ENCODE measurements around the gene DNASE1L1. TPM values are rescaled to one million over a fixed set of nuclear protein-coding genes. Genes with fewer than 3 reads are reported as not detected.
A peak's percentile ranks its signal among the peaks of the same experiment; 100 is the strongest.

DNASE1L1 gene
- total RNA-seq, 1 experiment from 2014 or later, result 17.6 TPM

GRCh38 chrX:154419688-154420401, 10.8 kb upstream of the DNASE1L1 start:
- Histone ChIP-seq H4K20me1 (ENCODE audit: insufficient read depth, low read depth, low read length) (no peaks in the 10 kb centered on the region), H3K9me3 (ENCODE audit: low read length) (no peaks in the 10 kb centered on the region), H3K9ac (ENCODE audit: low read length) (no peak overlapping the region), H3K79me2 (ENCODE audit: low read length) (no peaks in the 10 kb centered on the region), H3K4me1 (ENCODE audit: low read length) (no peaks in the 10 kb centered on the region), H3K9me2 (replicated peaks; ENCODE audit: insufficient read depth, low read length) (no peaks in the 10 kb centered on the region), H3K4me3 (ENCODE audit: low read length) (no peak overlapping the region), H3K36me3 (ENCODE audit: insufficient read depth, low read length) (no peaks in the 10 kb centered on the region), H3K27me3 (ENCODE audit: low read length) (no peaks in the 10 kb centered on the region), H2AFZ (ENCODE audit: low read length) (no peak overlapping the region), H3K27ac (ENCODE audit: low read length) (no peak overlapping the region), H3K4me2 (ENCODE audit: low read depth, low read length, poor library complexity, severe bottlenecking) (no peak overlapping the region)
- no peak for DNase-seq

DNA sequence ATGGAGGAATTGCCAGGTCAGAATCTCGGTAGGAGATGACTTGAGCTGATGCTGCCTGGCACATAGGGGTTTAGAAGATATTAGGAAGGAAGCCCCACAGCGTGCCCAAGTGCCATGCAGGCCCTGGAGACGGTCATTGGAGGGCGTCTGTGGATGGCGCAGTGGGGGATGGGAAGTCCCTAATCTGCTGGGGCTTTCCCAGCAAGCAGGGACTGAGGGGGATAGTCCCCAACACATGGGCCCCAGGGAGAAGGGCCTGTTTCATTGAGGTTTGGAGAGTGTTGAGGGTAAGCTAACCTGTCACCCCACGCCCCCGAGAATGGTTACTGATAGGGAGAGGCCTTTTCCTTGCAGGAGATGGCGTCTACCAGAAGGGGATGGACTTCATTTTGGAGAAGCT, 10.1 kb upstream of the DNASE1L1 start:
- no peak overlapping the region for H3K9ac ChIP-seq (ENCODE audit: low read length)
- H3K4me3 ChIP-seq (ENCODE audit: low read length), result no peak overlapping the region
- no peaks in the 10 kb centered on the region for H3K36me3 ChIP-seq (ENCODE audit: insufficient read depth, low read length)
- H3K9me2 ChIP-seq (replicated peaks; ENCODE audit: insufficient read depth, low read length), result no peaks in the 10 kb centered on the region
- no peak overlapping the region for H3K27ac ChIP-seq (ENCODE audit: low read length)
- H3K9me3 ChIP-seq (ENCODE audit: low read length), result no peaks in the 10 kb centered on the region
- no peaks in the 10 kb centered on the region for H4K20me1 ChIP-seq (ENCODE audit: insufficient read depth, low read depth, low read length)
- no peaks in the 10 kb centered on the region for H3K79me2 ChIP-seq (ENCODE audit: low read length)
- no peaks in the 10 kb centered on the region for H3K4me1 ChIP-seq (ENCODE audit: low read length)
- DNase-seq, result no peak
- H2AFZ ChIP-seq (ENCODE audit: low read length), result no peak overlapping the region
- no peak overlapping the region for H3K4me2 ChIP-seq (ENCODE audit: low read depth, low read length, poor library complexity, severe bottlenecking)
- H3K27me3 ChIP-seq (ENCODE audit: low read length), result no peaks in the 10 kb centered on the region

DNA sequence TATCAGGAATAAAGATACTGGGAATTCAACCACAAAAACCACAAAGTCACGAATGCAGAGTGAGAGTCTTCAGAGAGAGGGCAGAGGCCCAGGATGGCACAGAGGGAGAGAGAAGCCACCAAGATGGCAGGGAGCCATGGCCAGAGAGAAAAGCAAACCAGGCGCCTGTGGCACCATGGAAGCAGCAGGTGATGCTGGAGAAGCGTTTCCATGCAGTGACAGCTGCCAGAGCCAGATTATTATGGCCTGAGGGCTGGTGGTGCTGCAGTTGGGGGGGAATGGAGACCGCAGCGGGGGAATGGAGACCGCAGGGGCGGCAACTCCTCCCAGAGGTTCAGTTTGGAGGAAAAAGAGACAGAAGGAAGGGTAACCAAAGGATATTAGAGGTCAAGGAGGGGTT, 8.1 kb upstream of the DNASE1L1 start:
- no peak for DNase-seq
- no peaks in the 10 kb centered on the region for H4K20me1 ChIP-seq (ENCODE audit: insufficient read depth, low read depth, low read length)
- no peak overlapping the region for H3K4me3 ChIP-seq (ENCODE audit: low read length)
- H3K9me2 ChIP-seq (replicated peaks; ENCODE audit: insufficient read depth, low read length), result no peaks in the 10 kb centered on the region
- H3K9me3 ChIP-seq (ENCODE audit: low read length), result no peaks in the 10 kb centered on the region
- H3K79me2 ChIP-seq (ENCODE audit: low read length), result peaks cover 3% of the 10 kb centered on the region
- H3K27me3 ChIP-seq (ENCODE audit: low read length), result no peaks in the 10 kb centered on the region
- no peaks in the 10 kb centered on the region for H3K36me3 ChIP-seq (ENCODE audit: insufficient read depth, low read length)
- H3K9ac ChIP-seq (ENCODE audit: low read length), result no peak overlapping the region
- no peak overlapping the region for H3K4me2 ChIP-seq (ENCODE audit: low read depth, low read length, poor library complexity, severe bottlenecking)
- H3K27ac ChIP-seq (ENCODE audit: low read length), result no peak overlapping the region
- H3K4me1 ChIP-seq (ENCODE audit: low read length), result peaks cover 10% of the 10 kb centered on the region
- H2AFZ ChIP-seq (ENCODE audit: low read length), result no peak overlapping the region

GRCh38 chrX:154413142-154413541, 4.1 kb upstream of the DNASE1L1 start:
- no peaks in the 10 kb centered on the region for H4K20me1 ChIP-seq (ENCODE audit: insufficient read depth, low read depth, low read length)
- no peaks in the 10 kb centered on the region for H3K36me3 ChIP-seq (ENCODE audit: insufficient read depth, low read length)
- H2AFZ ChIP-seq (ENCODE audit: low read length), result no peak overlapping the region
- no peak overlapping the region for H3K4me3 ChIP-seq (ENCODE audit: low read length)
- no peaks in the 10 kb centered on the region for H3K27me3 ChIP-seq (ENCODE audit: low read length)
- H3K4me1 ChIP-seq (ENCODE audit: low read length), result peaks cover 11% of the 10 kb centered on the region
- peak overlapping the region; percentile 89; the same call in 1 of the 2 replicates for H3K9ac ChIP-seq (ENCODE audit: low read length)
- DNase-seq, result no peak
- peaks cover 4% of the 10 kb centered on the region for H3K79me2 ChIP-seq (ENCODE audit: low read length)
- no peaks in the 10 kb centered on the region for H3K9me2 ChIP-seq (replicated peaks; ENCODE audit: insufficient read depth, low read length)
- peak overlapping the region; percentile 91 for H3K4me2 ChIP-seq (ENCODE audit: low read depth, low read length, poor library complexity, severe bottlenecking)
- H3K9me3 ChIP-seq (ENCODE audit: low read length), result no peaks in the 10 kb centered on the region
- no peak overlapping the region for H3K27ac ChIP-seq (ENCODE audit: low read length)

- H2AFZ ChIP-seq (ENCODE audit: low read length), result no peak overlapping the region
- peak overlapping the region; percentile 89 for H3K9ac ChIP-seq (ENCODE audit: low read length)
- H3K27me3 ChIP-seq (ENCODE audit: low read length), result no peaks in the 10 kb centered on the region
- H3K4me1 ChIP-seq (ENCODE audit: low read length), result peaks cover 11% of the 10 kb centered on the region
- H3K36me3 ChIP-seq (ENCODE audit: insufficient read depth, low read length), result no peaks in the 10 kb centered on the region
- no peaks in the 10 kb centered on the region for H3K9me2 ChIP-seq (replicated peaks; ENCODE audit: insufficient read depth, low read length)
- H3K79me2 ChIP-seq (ENCODE audit: low read length), result peaks cover 4% of the 10 kb centered on the region
- DNase-seq, result peak; percentile 51
- H3K9me3 ChIP-seq (ENCODE audit: low read length), result no peaks in the 10 kb centered on the region
- H3K4me2 ChIP-seq (ENCODE audit: low read depth, low read length, poor library complexity, severe bottlenecking), result peak overlapping the region; percentile 91
- H4K20me1 ChIP-seq (ENCODE audit: insufficient read depth, low read depth, low read length), result no peaks in the 10 kb centered on the region
- peak overlapping the region; percentile 79 for H3K27ac ChIP-seq (ENCODE audit: low read length)
- peak overlapping the region; percentile 84 for H3K4me3 ChIP-seq (ENCODE audit: low read length)
These were observed 3.4 kb upstream of the DNASE1L1 start for GRCh38 chrX:154412468-154412867.

- Histone ChIP-seq H3K9me2 (replicated peaks; ENCODE audit: insufficient read depth, low read length) (no peaks in the 10 kb centered on the region), H3K9me3 (ENCODE audit: low read length) (no peaks in the 10 kb centered on the region), H3K9ac (ENCODE audit: low read length) (peak overlapping the region; percentile 89), H3K36me3 (ENCODE audit: insufficient read depth, low read length) (no peaks in the 10 kb centered on the region), H2AFZ (ENCODE audit: low read length) (no peak overlapping the region), H4K20me1 (ENCODE audit: insufficient read depth, low read depth, low read length) (no peaks in the 10 kb centered on the region), H3K4me2 (ENCODE audit: low read depth, low read length, poor library complexity, severe bottlenecking) (peak overlapping the region; percentile 91), H3K79me2 (ENCODE audit: low read length) (peaks cover 4% of the 10 kb centered on the region), H3K4me3 (ENCODE audit: low read length) (peak overlapping the region; percentile 84), H3K4me1 (ENCODE audit: low read length) (peaks cover 11% of the 10 kb centered on the region), H3K27me3 (ENCODE audit: low read length) (no peaks in the 10 kb centered on the region), H3K27ac (ENCODE audit: low read length) (peak overlapping the region; percentile 79)
- peak; percentile 82 for DNase-seq
These were observed 2.9 kb upstream of the DNASE1L1 start for GRCh38 chrX:154411981-154412340.

DNA sequence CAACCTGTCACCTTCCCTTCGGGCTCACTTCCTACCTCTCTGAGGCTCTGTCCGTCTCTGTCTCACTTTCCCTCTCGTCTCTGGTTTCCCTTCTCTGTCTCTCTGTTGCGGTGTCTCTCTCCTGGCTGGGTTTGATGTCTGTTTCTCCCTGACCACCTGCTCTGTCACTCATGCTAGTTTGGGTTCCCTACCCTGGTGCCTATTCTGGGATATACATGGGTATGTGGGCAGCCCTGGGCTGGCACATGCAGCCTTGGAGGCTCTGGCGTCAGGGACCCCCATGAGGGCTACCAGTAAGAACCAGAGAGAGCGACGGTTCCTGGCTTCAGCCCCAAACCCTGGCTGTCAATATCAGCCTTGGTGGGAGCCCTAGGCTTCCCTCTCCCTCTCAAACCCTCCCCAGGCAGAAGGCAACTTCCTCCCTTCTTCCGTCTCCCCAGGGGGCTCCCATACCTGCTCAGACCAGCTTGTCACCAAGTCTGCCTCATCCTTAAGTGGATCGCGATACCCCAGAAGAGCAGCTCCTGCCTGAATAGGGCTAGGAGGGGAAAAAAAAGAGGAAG, 314 bp downstream of the DNASE1L1 start:
- no peak for DNase-seq
- Histone ChIP-seq H3K79me2 (ENCODE audit: low read length) (peaks cover 4% of the 10 kb centered on the region), H3K4me2 (ENCODE audit: low read depth, low read length, poor library complexity, severe bottlenecking) (no peak overlapping the region), H3K36me3 (ENCODE audit: insufficient read depth, low read length) (no peaks in the 10 kb centered on the region), H3K4me3 (ENCODE audit: low read length) (no peak overlapping the region), H3K4me1 (ENCODE audit: low read length) (peaks cover 11% of the 10 kb centered on the region), H3K27ac (ENCODE audit: low read length) (no peak overlapping the region), H3K9ac (ENCODE audit: low read length) (no peak overlapping the region), H4K20me1 (ENCODE audit: insufficient read depth, low read depth, low read length) (no peaks in the 10 kb centered on the region), H3K9me3 (ENCODE audit: low read length) (no peaks in the 10 kb centered on the region), H3K27me3 (ENCODE audit: low read length) (no peaks in the 10 kb centered on the region), H2AFZ (ENCODE audit: low read length) (no peak overlapping the region), H3K9me2 (replicated peaks; ENCODE audit: insufficient read depth, low read length) (no peaks in the 10 kb centered on the region)

DNA sequence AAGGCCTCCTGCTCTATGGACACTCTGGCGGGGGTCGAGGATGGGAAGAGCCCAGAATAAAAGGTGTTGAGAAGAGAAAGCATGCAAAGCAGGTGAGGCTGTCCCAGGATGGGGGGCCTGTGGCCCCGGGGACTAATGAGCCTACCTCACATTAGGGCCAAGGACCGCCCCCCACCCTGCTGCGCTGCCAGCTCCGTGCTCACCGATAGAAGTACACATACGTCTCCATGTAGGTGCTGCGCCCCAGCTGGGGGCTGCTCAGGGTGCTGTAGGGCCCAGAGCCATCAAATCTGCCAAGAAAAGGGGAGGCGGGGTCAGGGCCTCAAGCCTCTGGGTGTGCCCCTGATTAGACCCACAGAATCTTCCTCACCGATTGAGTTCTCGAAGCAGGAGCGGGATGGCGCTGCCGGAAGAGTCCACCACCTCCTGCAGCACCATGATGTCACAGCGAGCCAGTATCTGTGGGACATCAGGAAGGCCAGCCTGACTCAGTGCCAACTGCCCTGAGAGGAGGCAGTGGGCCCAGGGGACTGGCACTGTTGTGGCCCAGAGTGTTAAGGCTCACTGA, 4.3 kb downstream of the DNASE1L1 start:
- Histone ChIP-seq H3K79me2 (ENCODE audit: low read length) (no peaks in the 10 kb centered on the region), H4K20me1 (ENCODE audit: insufficient read depth, low read depth, low read length) (no peaks in the 10 kb centered on the region), H3K9ac (ENCODE audit: low read length) (no peak overlapping the region), H3K4me1 (ENCODE audit: low read length) (peaks cover 3% of the 10 kb centered on the region), H3K4me3 (ENCODE audit: low read length) (no peak overlapping the region), H3K9me3 (ENCODE audit: low read length) (no peaks in the 10 kb centered on the region), H3K27ac (ENCODE audit: low read length) (no peak overlapping the region), H3K4me2 (ENCODE audit: low read depth, low read length, poor library complexity, severe bottlenecking) (no peak overlapping the region), H3K36me3 (ENCODE audit: insufficient read depth, low read length) (peaks cover 5% of the 10 kb centered on the region), H3K9me2 (replicated peaks; ENCODE audit: insufficient read depth, low read length) (no peaks in the 10 kb centered on the region), H3K27me3 (ENCODE audit: low read length) (no peaks in the 10 kb centered on the region), H2AFZ (ENCODE audit: low read length) (no peak overlapping the region)
- DNase-seq, result no peak
